NOMO-1 (cell line): ENCODE data around the gene CTTN.
"Not testable (repeated sequence)": the region's sequence is repeated elsewhere in the genome, so short reads cannot be mapped to it uniquely, and the experiment has no call there.

Source experiments
- DNase-seq, 2 experiments: peaks; one replicate each; lab custom pipeline; 2025; ENCODE audit not compliant: unreplicated experiment in 2 of 2; lab: John Stamatoyannopoulos, UW

Gene CTTN

DNA sequence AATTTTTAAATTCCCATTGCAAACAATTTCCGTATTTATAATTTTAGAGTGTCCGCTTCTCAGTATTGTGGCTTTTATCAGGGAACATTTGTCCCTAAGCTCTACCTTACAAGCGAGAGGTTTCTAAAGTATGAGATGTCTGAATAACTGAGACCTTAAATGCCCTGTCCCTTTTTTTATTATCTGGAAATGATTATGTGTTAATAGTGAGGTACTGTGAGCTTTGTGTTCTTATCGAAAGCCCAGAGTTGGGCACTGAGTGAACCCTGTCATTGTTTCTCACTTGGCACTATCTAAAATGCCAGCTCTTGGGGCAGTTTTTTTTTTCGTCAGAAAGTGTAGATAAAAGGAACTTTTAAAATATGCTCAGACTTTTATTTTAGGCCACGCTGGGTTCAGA, 9.5 kb downstream of the CTTN start:
- DNase-seq: no peak

DNA sequence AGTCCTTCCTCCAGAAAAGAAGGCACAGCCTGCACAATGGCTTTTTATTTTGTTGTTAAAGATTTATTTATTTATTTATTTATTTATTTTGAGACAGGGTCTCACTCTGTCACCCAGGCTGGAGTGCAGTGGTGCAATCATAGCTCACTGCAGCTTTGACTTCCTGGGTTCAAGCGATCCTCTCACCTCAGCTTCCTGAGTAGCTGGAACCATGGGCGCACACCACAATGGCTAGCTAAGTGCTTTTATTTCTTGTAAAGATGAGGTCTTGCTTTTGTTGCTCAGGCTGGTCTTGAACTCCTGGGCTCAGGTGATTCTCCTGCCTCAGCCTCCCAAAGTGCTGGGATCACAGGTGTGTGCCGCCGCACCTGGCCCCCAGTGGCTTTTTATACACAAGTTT, 10.0 kb downstream of the CTTN start:
- not testable (repeated sequence) for DNase-seq

DNA sequence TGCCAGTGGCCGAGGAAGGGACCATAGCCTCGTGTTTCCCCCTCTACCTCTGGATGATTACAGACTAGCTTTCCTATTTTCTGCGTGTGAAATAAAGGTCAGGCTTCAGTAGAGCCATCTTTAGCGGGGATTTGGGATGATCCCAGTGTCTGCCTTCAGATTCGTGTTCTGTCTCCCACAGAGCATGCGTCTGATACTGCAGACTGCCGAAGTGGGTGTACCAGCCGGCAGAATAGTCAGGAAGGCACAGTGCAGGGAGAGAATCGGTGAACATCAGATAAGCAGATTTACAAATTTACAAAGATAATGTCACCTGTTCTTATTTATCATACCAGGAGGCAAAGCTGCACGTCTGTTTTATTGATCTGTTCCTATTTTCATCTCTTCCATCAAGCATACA, 11.1 kb downstream of the CTTN start:
- DNase-seq: no peak

DNA sequence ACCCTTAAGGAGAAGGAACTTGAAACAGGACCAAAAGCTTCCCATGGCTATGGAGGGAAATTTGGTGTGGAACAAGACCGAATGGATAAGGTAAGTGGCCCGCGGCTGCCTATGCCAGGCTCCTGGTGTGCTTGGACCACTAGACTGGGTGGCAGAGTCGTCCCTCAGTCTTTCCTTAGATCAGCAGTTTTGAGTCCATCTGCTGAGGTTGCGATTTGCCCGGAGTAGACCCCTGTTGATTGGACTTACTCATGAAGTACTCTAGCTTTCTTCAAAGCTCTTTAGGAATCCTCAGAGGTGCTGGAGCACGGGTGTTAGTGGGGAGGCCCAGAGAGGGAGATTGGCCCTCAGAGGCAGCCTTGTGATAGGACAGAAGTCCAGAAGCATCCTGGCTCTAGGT, 11.5 kb downstream of the CTTN start:
- no peak for DNase-seq

DNA sequence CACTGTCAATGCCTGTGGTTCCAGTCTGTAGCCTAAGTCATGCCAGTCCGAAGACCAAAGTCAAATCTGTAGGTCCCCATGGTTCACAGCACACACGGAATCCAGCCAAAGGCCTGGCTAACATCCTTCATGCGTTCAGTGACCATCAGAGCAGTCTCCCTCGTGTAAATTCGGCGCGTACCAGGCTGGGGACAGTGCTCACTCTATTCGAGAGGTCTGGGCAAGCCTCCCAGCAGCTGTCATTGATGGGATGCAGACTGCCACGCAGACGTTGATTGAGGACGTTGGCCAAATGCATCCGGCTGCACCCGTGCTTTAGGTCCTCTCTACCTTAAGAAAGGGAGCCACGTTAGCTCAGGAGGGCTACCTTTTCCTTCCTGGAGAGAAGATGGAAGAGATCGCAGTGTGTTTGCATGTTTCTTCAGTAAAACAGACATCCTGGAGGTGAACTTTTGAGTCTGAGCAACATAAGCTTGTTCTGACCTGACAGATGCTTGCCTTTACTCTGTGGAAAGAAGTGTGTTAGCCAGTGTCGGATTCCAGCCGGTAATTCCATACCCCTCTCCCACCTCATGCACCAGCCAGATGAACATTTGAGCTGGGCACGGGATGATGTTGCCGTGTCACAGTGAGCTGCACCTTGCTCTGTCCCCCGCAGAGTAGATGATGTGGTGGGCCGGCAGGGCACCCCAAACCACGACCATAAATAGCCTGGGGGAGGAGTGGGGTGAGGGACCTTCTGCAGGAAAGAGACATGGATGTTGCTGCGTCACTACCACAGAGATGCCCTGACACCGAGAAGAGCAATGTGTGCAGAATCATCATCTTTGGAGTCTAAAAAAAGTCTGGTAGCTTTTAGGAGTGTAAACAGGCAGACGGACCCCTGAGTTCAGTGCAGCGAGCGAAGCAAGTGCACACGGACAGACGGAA, 12.2 kb downstream of the CTTN start:
- DNase-seq: no peak

DNA sequence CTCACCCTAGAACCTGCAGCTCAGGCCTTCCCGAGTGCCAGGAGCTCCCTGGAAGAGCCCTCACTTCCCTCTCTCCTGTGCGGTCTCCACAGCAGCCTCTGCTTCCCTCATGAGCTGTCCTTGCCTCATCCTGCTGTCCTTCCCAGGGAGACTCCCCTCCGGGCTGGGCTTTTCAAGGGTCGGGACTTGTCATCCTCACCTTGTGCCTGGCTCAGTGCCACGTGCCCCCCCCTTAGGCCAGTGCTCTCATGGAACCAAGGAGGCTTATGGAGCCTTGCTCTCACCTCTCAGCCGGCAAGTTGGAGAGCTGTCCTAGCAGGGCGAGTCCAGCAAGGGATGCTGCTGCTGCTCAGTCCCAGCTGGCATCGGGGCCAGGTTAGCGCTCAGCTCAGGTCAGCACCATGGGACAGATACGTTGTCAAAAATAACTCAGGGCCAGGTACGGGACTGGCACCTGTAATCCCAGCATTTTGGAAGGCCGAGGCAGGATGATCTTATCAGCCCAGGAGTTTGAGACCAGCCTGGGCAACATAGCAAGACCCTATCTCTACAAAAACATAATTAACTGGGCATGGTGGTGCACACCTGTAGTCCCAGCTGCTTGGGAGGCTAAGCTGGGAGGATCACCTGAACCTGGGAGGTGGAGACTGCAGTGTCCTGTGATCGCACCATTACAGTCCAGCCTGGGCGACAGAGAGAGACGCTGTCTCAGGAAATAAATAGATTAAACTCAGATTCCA, 13.6 kb downstream of the CTTN start:
- no peak for DNase-seq

DNA sequence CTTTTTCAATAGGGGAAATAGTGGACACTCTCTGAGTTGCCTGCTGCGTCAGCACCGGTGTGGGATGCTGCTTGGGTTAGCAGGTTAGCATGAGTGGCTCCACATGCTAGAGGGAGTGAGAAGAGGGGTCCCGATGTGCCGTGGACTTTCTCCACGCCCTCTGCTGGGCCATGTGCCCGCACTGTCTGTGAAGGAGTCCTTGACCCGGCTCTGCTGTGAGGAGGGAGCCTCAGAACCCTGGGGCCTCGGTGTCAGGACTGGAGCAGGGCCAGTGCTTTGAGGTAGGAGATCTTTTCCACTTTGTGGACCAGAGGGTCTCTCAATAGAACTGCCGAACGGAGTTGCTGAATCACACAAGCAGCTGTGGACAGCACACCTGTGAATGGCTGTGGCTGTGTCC, 14.8 kb downstream of the CTTN start:
- DNase-seq: no peak

DNA sequence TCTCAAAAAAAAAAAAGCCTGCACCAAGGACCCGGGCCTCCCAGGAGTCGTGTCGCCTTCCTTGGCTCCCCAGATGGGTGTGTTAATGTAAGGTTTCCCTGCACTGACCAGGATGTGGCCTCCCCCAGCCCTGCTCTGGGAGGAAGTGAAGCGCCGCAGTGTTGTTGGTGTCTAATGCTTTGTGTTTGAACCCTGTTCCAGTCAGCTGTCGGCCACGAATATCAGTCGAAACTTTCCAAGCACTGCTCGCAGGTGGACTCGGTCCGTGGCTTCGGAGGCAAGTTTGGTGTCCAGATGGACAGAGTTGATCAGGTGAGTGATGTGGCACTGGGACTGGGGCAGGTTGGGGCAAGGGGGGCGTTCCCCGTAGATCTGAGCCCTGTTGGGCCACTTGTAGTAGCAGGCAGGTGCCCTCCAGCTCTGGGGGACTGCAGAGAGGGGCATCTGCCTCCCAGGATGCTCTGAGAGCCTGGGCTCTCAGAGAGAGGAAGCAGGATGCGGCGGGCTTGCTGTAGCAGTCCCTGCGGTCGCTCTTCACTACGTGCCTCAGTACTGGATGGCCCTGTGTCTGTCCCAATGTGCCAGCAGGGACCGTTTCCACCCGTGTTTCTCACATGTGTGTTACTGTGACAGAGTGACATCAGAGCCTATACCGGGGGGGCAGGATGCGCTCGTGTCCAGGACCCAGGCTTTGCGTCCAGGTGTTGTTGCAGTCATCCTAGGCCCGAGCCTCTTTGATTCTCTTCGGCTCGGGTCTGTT, 16.2 kb downstream of the CTTN start:
- no peak for DNase-seq

DNA sequence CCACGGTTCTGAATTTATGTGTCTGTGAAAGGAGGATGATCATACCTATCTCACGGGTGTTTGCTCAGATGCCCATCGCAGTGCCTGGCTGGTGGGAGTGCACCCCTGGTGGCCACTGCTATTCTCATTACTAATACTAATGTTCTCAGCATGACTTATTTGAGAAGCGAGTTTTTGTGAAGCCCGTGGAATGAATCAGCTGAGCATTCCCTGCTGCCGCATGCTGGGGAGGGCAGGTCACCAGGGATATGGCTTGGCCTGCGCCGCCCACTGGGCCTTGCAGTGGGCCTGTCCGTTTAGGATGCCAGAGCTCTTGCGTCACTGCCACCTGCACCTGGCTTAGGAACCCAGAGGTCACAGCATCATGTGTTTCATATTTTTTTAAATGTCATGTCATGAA, 16.9 kb downstream of the CTTN start:
- DNase-seq: no peak

DNA sequence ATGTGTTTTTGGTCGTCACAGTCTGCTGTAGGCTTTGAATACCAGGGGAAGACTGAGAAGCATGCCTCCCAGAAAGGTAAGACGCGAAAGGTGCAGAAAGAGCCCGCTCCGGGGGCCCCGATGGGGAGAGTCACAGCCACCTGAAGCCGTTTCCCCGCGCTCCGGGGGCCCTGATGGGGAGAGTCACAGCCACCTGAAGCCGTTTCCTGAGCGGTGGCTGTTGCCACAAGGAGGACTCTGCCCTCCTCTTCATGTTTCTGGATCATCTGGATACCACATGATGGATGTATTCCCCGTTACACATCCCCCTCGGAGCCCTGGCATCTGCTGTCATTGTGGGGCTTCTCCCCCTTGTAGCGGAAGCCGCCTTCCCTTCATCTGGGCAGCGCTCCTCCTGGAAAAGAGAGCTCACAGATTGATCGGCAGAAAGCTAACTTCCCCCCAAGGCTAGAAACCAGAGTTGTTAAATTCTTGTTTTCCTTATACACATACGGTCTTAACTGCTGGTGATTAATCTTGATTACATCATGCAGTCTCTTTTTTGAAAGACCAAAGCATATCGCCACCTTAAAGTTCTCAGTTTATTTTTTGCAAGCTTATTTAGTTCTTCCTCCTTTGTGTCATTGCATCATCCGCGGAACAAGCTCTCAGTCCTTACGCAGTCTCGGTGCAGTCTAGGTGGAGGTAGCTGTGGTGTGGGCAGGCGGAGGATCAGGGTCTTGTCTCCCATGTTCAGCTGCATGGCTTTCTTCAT, 17.5 kb downstream of the CTTN start:
- peak; percentile 91 to 94 for DNase-seq

DNA sequence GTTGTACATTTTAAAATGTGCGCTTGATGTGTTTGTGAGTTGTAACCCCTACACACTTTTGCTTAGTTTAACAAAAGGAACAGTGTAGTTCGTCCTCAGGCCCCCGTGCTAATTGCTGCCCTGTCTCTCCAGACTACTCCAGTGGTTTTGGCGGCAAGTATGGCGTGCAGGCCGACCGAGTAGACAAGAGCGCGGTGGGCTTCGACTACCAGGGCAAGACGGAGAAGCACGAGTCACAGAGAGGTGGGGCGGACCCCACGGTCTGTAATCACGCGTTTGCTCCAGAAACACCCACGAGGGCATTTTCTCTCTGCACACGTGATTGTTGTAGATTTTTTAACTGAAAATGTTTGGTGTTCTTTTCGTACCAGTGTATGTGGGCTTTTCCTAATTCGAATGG, 18.6 kb downstream of the CTTN start:
- DNase-seq: no peak

DNA sequence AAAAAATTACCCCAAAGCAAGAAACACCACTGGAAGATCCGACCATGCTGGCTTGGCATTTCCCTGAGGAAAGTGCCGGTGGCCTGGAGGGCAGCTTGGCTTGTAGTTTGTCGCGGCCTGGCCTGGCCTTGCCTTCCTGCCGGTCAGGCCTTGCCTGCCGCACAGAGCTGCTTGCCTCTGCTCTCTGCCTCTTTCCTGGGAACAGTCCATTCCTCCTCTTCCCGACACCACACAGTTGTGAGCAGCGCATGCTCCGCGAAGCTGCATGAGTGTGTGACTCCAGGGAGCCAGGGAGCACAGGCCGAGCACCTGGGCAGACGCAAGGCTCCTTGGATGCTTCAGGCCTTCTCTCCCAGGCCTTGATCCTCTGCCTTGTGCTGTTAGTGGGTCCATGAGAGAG, 19.8 kb downstream of the CTTN start:
- DNase-seq: no peak

DNA sequence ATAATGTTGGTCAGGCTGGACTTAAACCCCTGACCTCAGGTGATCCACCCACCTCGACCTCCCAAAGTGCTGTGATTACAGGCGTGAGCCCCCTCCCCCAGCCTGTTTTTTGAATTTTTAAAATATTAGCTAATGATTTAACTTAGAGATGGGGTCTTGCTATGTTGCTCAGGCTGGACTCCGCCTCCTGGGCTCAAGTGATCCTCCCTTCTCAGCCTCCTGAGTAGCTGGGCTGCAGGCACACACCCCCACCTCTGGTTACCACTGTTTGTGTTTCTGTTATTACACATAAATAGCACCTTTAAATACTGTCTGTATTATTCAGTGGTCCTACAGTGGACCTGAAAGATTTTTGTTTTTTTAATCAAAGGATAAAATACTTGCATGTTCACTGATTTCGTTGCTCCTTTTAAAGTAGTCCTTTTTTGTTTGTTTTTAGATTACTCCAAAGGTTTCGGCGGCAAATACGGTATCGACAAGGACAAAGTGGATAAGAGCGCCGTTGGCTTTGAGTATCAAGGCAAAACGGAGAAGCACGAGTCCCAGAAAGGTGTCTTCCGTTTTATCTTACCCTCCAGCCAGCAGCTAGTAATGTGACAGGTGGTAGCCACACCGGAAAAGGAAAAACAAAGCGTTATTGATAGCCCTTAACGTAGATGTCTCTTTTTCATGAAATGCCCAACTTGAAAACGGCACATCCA, 21.1 kb downstream of the CTTN start:
- no peak for DNase-seq

DNA sequence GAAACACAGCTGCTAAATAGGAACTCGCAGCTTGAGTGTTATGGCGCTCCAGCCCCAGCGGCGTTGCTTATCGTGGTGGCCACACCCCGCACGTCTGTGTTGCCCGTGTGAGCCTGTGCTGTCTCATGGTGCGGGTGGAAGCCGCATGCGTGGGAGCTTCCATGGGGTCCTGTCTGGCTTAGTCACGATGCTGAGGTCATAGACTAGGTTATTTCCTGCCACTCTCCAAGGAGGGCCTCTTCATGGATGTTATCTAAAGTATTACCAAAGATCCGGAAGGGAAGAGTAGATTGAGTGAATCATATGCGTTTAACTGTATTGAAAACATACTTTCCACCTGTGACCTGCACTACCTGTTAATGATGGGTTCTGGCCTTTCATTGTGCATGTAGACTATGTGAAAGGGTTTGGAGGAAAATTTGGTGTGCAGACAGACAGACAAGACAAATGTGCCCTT, 21.7 kb downstream of the CTTN start:
- no peak for DNase-seq

DNA sequence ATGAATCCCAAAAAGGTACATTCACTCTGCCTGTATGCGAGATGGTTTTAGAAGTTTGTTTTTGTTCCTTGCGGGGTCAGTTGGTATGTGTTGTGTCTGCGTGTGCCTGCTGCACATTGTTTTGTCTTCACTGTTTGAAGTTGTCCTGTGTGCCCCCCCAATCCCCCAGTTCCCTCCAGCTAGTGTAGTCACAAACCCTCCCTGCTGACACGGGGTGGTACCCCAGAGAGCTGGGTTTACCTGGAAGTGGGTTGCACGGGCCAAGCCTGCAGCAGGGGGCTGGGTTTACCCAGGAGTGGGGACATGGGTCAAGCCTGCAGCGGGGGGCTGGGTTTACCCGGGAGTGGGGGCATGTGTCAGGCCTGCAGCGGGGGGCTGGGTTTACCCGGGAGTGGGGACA, 22.2 kb downstream of the CTTN start:
- no peak for DNase-seq

DNA sequence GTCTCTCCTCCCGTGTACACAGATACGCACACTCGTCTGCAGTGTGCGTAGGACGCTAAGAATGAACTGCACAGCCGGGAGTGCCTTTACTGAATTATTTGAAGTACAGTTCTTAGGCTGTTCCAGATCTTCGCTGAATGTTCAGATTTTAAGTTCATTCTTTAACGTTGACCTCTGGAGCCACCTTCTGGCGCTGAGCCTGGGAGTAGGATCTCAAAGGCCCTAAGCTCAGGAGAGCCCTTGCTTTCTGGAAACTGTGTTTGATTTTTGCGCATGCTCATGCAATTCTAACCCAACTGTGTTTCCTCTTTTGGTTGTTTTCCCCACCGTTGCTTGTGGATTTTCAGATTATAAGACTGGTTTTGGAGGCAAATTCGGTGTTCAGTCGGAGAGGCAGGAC, 22.8 kb downstream of the CTTN start:
- DNase-seq: peak; percentile 40 to 49

DNA sequence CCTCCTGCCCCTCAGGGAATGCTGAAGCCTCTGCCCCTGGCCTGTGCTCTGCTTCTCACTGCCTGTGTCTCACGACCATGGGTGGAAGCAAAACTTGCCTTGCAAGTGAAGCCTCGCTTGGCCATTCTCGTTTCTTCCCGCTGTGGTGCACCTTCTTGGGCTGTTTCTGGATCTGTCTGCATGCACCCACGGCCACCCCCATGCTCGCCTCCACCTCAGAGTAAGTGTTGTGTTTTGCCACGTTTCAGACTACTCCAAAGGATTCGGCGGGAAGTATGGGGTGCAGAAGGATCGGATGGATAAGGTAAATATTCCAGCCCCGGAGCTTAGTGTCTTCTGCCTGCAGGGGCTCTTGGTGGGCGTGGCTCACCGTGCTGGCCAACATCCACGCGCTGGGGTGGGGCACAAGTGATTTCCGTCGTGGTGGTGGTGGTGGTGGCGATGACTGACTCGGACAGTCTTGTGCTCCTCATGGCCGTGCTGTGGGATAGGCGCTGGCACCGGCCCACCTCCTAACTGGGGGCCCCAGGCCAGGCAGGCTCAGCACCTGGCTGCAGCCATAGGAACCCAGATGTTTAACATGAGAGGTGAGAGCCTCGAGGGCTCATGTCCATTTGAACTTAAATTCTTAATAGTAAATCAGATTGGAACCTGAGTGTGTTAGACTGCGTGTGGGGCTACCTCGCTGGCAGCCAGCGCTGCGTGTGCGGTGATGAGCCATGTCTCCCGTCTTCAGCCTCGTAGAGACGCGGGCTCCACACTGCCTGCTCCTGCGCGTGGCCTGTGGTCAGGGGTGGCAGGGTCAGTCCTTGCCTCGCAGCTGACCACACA, 24.6 kb downstream of the CTTN start:
- no peak for DNase-seq

DNA sequence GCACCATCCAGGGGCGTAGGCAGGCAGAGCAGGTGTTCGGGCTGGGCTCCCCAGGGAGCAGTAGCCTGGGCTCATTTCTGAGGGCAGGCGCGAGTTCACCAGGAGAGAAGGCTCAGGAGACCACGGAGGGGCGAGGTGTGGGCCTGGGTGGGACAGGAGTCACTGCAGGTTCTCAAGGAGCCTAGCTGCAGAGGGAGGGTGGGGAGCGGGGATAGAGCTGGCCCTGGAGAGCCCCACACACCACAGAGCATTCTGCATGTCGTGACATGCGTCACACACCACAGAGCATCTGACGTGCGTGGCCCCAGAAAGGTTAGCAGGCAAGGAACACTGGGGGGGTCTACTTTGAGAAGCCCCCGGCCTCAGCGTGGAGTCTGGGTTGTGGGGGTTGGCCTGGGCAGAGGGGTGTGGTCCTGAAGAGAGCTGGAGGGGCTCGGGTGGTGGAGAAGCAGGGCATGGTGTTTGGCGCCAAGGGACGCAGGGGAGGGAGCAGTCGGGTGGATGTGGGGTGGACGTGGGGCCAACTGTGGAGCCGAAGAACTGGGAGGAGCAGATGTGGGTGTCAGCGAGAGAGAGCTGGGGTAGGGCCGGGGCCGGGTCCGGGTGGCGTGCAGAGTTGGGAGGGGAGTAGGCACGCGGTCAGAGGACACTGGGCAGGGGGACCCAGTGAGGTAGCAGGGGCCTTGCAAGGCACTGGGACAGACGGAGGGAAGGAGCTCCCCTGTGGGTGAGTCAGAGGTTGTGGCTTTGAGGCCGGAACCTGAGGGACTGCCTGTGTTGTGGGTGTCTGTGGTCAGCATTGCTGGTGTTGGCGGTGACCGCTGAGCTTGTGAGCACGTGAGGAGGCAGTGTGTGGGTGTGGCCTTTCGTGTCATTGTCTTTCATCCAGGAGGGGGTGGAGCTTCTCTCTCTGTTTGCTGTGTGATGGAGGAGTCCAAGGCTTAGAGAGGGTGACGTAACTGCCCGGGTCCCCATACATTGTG, 25.5 kb downstream of the CTTN start:
- DNase-seq: peak; percentile 65 to 70
